Measurements from ENCODE around the gene CDT1.
"Not testable (repeated sequence)": the region's sequence is repeated elsewhere in the genome, so short reads cannot be mapped to it uniquely, and the experiment has no call there.

CDT1 gene

GRCh38 chr16:88816736-88817535 lies 13.3 kb downstream of the CDT1 start:
- DNase-seq (ENCODE audit: low read depth): no peak

- no peak for DNase-seq (ENCODE audit: low read depth)
Observed at GRCh38 chr16:88817785-88818574, 14.4 kb downstream of the CDT1 start.

- DNase-seq (ENCODE audit: low read depth): no peak
Observed at GRCh38 chr16:88818575-88818874, 14.9 kb downstream of the CDT1 start.

- no peak for DNase-seq (ENCODE audit: low read depth)
Observed at GRCh38 chr16:88819126-88819525, 15.5 kb downstream of the CDT1 start.

GRCh38 chr16:88820385-88821025 lies 16.9 kb downstream of the CDT1 start:
- no peak for DNase-seq (ENCODE audit: low read depth)

- DNase-seq (ENCODE audit: low read depth): no peak
Observed at GRCh38 chr16:88821168-88821850, 17.7 kb downstream of the CDT1 start.

- no peak for DNase-seq (ENCODE audit: low read depth)
Observed at GRCh38 chr16:88822281-88823040, 18.9 kb downstream of the CDT1 start.

GRCh38 chr16:88823646-88824045 lies 20.1 kb downstream of the CDT1 start:
- DNase-seq (ENCODE audit: low read depth): not testable (repeated sequence)

GRCh38 chr16:88824256-88825077 lies 20.9 kb downstream of the CDT1 start:
- DNase-seq (ENCODE audit: low read depth): no peak

GRCh38 chr16:88825146-88825545 lies 21.6 kb downstream of the CDT1 start:
- no peak for DNase-seq (ENCODE audit: low read depth)

GRCh38 chr16:88826070-88826840 lies 22.7 kb downstream of the CDT1 start:
- DNase-seq (ENCODE audit: low read depth): no peak

- no peak for DNase-seq (ENCODE audit: low read depth)
Observed at GRCh38 chr16:88827727-88828126, 24.1 kb downstream of the CDT1 start.

GRCh38 chr16:88828711-88829110 lies 25.1 kb downstream of the CDT1 start:
- DNase-seq (ENCODE audit: low read depth): no peak

GRCh38 chr16:88830258-88830657 lies 26.7 kb downstream of the CDT1 start:
- DNase-seq (ENCODE audit: low read depth): no peak

- no peak for DNase-seq (ENCODE audit: low read depth)
Observed at GRCh38 chr16:88830783-88831182, 27.2 kb downstream of the CDT1 start.

- DNase-seq (ENCODE audit: low read depth): no peak
Observed at GRCh38 chr16:88831838-88832237, 28.2 kb downstream of the CDT1 start.

- no peak for DNase-seq (ENCODE audit: low read depth)
Observed at GRCh38 chr16:88833086-88833485, 29.5 kb downstream of the CDT1 start.

- no peak for DNase-seq (ENCODE audit: low read depth)
Observed at GRCh38 chr16:88834670-88835069, 31.1 kb downstream of the CDT1 start.

- no peak for DNase-seq (ENCODE audit: low read depth)
Observed at GRCh38 chr16:88835383-88835782, 31.8 kb downstream of the CDT1 start.

- no peak for DNase-seq (ENCODE audit: low read depth)
Observed at GRCh38 chr16:88835818-88836217, 32.2 kb downstream of the CDT1 start.

Data from activated T-cell treated with anti-CD3 and anti-CD28 coated beads for 24 hours (primary cell).